A673 (cell line): ENCODE data around the gene VDR. TPM values are rescaled to one million over a fixed set of nuclear protein-coding genes. Genes with fewer than 3 reads are reported as not detected.

ENCODE experiments used
- BruUV-seq: library from RNA; stranded (reverse); fragments of 400-500 nt; replicated peaks from 2 replicates; lab custom pipeline; 2021; lab: Mats Ljungman, UMichigan
- CTCF ChIA-PET: fragments of 300-600 bp; sonication (Branson Sonifier 250); formaldehyde crosslinking; loops from one replicate; lab custom pipeline; 2022; ENCODE audit warnings: antibody characterized with exemption; lab: Charles Lee
- POLR2A ChIA-PET: fragments of 300-600 bp; sonication (Branson Sonifier 250); formaldehyde crosslinking; loops from one replicate; lab custom pipeline; 2022; ENCODE audit warnings: antibody characterized with exemption; ENCODE audit not compliant: low non-redundant PET; lab: Charles Lee
- DNase-seq: peaks from one replicate; pipeline ENCODE4 v3.0.0-alpha.2; 2015; ENCODE audit warnings: low spot score
- H3K27ac ChIP-seq: fragments of 200-600 bp; sonication (generic); 2 replicates; pipeline ENCODE4 v1.5.1; 2016; ENCODE audit warnings: mixed run types, low read depth, mild to moderate bottlenecking, mixed read lengths, antibody characterized with exemption, low read length; ENCODE audit not compliant: poor library complexity, severe bottlenecking
- H3K27me3 ChIP-seq: fragments of 200-600 bp; sonication (generic); replicated peaks from 2 replicates; pipeline ENCODE4 v1.6.1; 2017; ENCODE audit warnings: mixed run types, low read depth, mild to moderate bottlenecking, mixed read lengths, antibody characterized with exemption, low read length; ENCODE audit not compliant: insufficient read depth, poor library complexity
- H3K36me3 ChIP-seq: fragments of 200-600 bp; sonication (generic); 2 replicates; pipeline ENCODE4 v1.6.1; 2016; ENCODE audit warnings: mixed run types, mild to moderate bottlenecking, mixed read lengths, antibody characterized with exemption, low read length; ENCODE audit not compliant: insufficient read depth, poor library complexity, severe bottlenecking
- H3K4me1 ChIP-seq: fragments of 200-600 bp; sonication (generic); 2 replicates; pipeline ENCODE4 v1.6.1; 2017; ENCODE audit warnings: mixed run types, mild to moderate bottlenecking, mixed read lengths, antibody characterized with exemption, low read length; ENCODE audit not compliant: insufficient read depth, poor library complexity, severe bottlenecking
- H3K4me3 ChIP-seq: fragments of 200-600 bp; sonication (generic); 2 replicates; pipeline ENCODE4 v1.5.1; 2016; ENCODE audit warnings: low read depth, mixed run types, mild to moderate bottlenecking, mixed read lengths, low read length; ENCODE audit not compliant: poor library complexity, severe bottlenecking
- H3K9me3 ChIP-seq: fragments of 200-600 bp; sonication (generic); 2 replicates; pipeline ENCODE4 v1.6.1; 2016; ENCODE audit warnings: mixed run types, low read depth, mild to moderate bottlenecking, mixed read lengths, antibody characterized with exemption, low read length; ENCODE audit not compliant: poor library complexity, severe bottlenecking
- EZH2 ChIP-seq: fragments of 200-600 bp; sonication (generic); IDR thresholded peaks from 2 replicates; pipeline ENCODE4 v1.6.1; 2017; ENCODE audit warnings: borderline replicate concordance, low read depth, mild to moderate bottlenecking, mixed read lengths, antibody characterized with exemption, low read length; ENCODE audit not compliant: poor library complexity, severe bottlenecking
- intact Hi-C: fragments of 100-400 bp; cut with micrococcal nuclease; formaldehyde crosslinking; loops from one replicate; pipeline ENCODE4 v1.10.0; 2022; ENCODE audit not compliant: unreplicated experiment
- total RNA-seq: library from RNA; stranded (reverse); gene quantifications from 2 replicates; pipeline ENCODE4 v1.2.3, GENCODE V29; 2021
- TF ChIP-seq, protein P1 (sequence below): fragments of 300-800, 200-600 bp; sonication (generic); conservative IDR thresholded peaks from 2 replicates; pipeline ENCODE4 v1.5.1; 2017; ENCODE audit warnings: low read depth, mild to moderate bottlenecking, antibody characterized with exemption, low read length, moderate library complexity, mixed read lengths

Gene VDR
- total RNA-seq, 1 experiment from 2014 or later, result 0.43 TPM

DNA sequence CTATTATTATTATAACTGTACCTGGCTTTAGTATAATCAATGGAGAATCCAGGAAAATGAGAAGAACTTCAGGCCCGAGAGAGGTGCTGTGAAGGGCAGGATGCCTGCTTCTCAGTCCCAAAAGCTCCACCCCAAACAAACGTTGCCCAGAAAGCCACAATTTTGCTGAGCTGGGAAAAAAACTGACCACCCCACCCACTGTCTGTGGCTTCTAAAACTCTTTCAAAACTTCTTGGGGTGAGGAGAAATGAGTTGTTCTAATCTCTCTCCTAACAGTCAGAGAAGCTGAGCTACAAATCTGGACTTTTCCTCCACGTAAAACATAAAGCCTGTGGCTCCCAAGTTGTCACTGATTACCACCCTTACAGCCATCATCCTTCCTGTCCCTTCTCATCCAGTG is 13.4 kb downstream of the VDR start:
- POLR2A ChIA-PET, result no interaction called here
- DNase-seq, result no peak

DNA sequence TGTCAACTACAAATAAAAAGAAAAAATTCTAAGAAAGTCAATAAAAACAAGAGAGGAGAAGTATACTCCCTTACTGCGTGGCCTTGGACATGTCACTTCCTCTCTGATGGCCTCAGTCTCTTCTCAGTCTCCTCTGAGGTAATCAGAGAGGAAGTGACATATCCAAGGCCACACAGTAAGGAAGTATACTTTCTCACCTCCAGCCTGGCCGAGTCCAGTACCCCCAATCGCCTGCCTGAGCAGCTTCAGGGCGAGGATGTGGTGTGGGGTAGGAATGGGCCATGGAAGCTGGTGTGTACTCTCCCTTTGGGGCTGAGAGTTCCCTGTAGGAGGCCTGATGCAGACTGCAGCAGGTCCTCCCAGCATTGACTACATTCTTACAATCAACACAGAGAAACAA is 15.8 kb downstream of the VDR start:
- CTCF ChIA-PET, result no interaction called here
- Histone ChIP-seq H3K36me3 (no peaks in the 10 kb centered on the region), H3K9me3 (no peaks in the 10 kb centered on the region), H3K27ac (no peak overlapping the region), H3K4me1 (no peaks in the 10 kb centered on the region), H3K27me3 (no peaks in the 10 kb centered on the region), H3K4me3 (no peak overlapping the region)
- POLR2A ChIA-PET, result no interaction called here
- no TSS peak for BruUV-seq
- DNase-seq, result no peak
- TF ChIP-seq, protein P1, sequence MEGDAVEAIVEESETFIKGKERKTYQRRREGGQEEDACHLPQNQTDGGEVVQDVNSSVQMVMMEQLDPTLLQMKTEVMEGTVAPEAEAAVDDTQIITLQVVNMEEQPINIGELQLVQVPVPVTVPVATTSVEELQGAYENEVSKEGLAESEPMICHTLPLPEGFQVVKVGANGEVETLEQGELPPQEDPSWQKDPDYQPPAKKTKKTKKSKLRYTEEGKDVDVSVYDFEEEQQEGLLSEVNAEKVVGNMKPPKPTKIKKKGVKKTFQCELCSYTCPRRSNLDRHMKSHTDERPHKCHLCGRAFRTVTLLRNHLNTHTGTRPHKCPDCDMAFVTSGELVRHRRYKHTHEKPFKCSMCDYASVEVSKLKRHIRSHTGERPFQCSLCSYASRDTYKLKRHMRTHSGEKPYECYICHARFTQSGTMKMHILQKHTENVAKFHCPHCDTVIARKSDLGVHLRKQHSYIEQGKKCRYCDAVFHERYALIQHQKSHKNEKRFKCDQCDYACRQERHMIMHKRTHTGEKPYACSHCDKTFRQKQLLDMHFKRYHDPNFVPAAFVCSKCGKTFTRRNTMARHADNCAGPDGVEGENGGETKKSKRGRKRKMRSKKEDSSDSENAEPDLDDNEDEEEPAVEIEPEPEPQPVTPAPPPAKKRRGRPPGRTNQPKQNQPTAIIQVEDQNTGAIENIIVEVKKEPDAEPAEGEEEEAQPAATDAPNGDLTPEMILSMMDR, result no peak
- TF ChIP-seq EZH2, result no peak
- intact Hi-C loops, result no loop called here

More for the DNA sequence above, 13.4 kb downstream of the VDR start:
- intact Hi-C loops, result no loop called here
- Histone ChIP-seq H3K36me3 (no peaks in the 10 kb centered on the region), H3K4me3 (no peak overlapping the region), H3K27me3 (no peaks in the 10 kb centered on the region), H3K9me3 (no peaks in the 10 kb centered on the region), H3K4me1 (no peaks in the 10 kb centered on the region), H3K27ac (no peak overlapping the region)
- TF ChIP-seq, protein P1, result no peak
- TF ChIP-seq EZH2, result no peak
- BruUV-seq, result no TSS peak
- CTCF ChIA-PET, result no interaction called here

GRCh38 chr12:47888153-47888819 is 16.5 kb downstream of the VDR start:
- Histone ChIP-seq H3K9me3 (no peaks in the 10 kb centered on the region), H3K27ac (no peak overlapping the region), H3K36me3 (no peaks in the 10 kb centered on the region), H3K27me3 (no peaks in the 10 kb centered on the region), H3K4me3 (no peak overlapping the region), H3K4me1 (no peaks in the 10 kb centered on the region)
- TF ChIP-seq, protein P1, result no peak
- TF ChIP-seq EZH2, result no peak
- BruUV-seq, result no TSS peak
- DNase-seq, result no peak
- intact Hi-C loops, result no loop called here
- ChIA-PET CTCF (no interaction called here), POLR2A (no interaction called here)
